Activated naive CD8-positive, alpha-beta T cell treated with anti-CD3 and anti-CD28 coated beads, Interleukin-2, amount 50 U/mL, for 16 hours (primary cell): ENCODE measurements around the gene NFE2L2.
"Not testable (repeated sequence)": the region's sequence is repeated elsewhere in the genome, so short reads cannot be mapped to it uniquely, and the experiment has no call there.

Source experiments
- DNase-seq: peaks from one replicate; pipeline ENCODE4 v3.0.0-alpha.2; 2020; ENCODE audit warnings: low read depth, low spot score

Gene NFE2L2

DNA sequence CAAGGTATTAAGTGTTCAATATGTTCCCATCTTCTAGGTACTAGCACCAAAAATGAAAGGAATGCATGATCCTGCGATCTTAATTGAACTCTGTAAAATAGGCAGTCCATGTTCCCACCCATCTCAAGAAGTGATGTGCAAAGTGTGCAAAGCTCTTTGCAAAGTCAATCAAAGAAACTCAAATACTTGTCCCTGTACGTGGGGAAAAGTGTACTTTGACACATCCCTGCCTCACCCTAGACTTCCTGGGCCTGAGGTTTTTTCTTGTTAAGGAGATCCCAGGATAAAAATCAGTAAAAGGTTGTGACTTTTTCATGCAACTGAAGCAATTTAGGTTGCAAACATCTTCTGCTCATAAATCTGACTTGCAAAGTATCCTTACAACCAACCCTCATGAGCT, 26.6 kb downstream of the NFE2L2 start:
- no peak for DNase-seq

DNA sequence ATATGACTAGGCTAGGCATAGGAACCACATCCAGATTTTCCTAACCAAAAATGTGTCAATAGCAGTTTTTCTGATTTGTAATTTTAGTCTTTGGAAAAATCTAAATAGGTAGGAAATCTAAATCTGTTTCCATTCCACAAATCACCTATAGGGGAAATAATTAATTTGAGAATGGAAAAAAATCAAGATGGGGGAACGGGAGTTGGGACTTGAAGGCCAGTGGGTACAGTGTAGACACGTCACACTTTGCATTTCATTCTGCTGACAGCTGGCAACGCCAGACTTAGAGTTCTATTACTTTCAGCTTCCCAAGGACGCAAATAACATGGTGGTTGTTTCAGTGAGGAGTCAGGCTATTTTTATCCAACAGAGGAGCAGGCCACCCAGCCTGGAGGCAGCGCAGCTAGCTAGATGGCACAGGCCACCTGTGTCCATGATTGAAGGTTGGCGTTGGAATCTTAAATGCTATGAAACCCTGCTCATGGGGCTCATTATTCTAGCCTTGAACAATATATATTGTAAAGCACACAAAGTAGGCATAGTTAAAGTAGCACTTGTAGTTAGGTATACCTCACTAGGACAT, 28.6 kb downstream of the NFE2L2 start:
- no peak for DNase-seq

DNA sequence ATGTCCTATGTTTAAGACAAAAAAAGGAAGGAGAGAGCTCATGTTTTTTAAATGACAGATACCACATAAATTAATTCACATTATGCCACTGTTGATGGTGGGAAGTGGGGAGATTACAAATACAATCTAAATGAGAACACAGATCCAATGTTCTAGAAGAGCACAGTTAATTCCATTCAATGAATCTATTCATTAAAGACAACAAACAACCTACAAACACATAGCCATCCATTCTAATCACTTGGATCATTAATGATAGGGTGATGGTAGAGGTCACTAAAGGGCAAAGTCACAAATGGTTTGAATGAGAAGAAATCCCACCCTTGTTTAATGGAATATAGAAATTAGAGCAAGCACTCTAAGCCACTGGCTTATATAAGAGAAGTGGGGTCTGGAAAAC, 30.3 kb downstream of the NFE2L2 start:
- no peak for DNase-seq

DNA sequence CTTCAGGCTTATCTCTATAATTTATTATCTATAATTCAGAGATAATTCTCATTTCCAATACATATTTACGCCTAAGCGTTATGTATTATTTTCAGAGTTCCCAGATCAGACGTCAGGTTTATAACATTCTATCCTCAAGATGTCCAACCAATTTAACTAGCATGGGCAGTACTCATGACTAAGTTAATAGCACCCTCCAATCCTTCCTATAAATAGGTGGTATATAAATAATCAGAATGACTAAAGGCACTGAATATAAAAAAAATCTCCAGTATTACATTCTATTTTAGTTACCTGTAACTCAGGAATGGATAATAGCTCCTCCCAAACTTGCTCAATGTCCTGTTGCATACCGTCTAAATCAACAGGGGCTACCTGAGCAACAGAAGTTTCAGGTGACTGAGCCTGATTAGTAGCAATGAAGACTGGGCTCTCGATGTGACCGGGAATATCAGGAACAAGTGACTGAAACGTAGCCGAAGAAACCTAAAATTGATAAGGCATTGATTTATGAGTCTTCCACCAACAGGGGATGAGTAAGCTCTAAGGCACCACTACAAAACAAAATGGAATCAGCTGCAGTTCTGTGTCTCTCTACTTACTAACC, 32.3 kb downstream of the NFE2L2 start:
- DNase-seq = no peak

DNA sequence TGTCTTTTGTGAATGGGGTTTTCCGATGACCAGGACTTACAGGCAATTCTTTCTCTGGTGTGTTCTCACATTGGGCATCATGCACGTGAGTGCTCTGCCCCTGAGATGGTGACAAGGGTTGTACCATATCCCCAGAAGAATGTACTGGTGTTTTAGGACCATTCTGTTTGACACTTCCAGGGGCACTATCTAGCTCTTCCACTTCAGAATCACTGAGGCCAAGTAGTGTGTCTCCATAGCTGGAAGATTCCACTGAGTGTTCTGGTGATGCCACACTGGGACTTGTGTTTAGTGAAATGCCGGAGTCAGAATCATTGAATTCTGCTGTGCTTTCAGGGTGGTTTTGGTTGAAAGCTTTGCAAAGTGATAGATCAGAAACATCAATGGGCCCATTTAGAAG, 33.3 kb downstream of the NFE2L2 start:
- no peak for DNase-seq

DNA sequence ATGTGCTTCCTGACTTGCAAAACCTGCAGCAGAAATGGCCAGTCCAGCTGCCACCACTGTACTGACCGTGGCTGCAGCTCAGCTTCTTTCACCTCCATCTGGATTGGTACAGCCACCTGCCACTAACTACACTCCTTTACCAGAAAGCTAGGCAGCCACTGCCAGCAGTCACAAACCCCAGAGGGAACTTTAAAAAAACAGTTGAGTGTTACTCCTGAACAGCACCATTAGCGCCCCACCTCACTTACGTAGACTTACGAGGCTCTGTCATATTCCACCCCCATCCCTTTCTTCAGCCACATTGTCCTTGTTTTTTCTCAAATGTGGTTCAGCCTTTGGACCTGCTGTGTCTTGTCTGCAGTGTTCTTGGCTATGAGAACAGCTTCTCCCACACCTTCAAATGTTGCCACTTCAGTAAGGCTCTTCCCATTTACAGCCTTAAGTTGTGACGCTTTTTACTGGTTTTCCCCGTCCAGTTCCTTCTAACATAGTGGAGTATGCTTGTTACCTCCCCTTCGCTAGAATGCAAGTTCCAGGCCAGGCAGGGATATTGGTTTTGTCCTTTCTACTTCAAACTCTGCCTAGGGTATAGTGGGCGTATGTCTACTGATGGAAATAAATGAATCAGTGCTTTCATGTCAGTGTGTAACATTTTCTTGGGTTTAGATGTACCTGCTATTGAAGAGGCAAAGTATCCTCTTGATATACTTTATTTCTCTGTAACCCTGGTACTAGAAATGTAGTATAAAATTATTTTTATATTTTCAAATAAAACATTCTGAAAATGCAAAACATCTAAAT, 34.9 kb downstream of the NFE2L2 start:
- no peak for DNase-seq

DNA sequence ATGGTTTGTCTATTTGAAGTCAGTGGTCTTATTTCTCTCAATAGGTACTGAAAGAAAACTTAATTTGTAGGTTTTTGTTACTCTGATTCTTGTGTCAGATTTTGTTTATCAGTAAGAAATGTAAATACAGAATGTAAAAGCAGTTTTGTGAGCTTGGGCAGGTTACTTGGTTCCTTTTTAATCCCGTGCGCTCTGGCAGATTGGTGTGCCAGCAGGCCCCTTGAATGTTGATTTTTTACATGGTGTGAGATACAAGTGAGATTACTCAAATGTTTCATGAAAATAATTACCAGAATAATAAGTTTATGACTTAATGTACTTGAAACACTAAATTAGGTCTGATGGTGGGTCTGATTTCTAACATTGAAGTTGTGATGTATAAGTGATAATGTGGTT, 38.6 kb downstream of the NFE2L2 start:
- DNase-seq = no peak

DNA sequence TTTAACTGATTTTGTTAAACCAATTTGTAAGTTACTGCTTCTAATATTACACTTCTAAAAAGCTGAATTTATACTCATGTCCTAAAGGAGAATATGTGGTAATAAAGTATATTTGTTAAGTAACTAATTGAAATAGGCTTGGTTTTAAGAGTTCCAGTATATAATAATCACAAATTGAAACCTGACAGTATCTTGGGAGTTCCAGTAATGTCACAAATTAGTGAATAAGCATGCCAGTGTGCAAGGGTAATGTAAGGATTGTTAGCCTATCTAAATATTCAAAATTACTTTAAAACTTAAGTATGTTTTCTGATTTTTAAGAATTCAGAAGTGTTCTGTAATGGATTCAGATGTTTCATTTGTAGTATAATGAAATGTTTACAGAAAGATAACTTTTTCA, 41.1 kb downstream of the NFE2L2 start:
- not testable (repeated sequence) for DNase-seq

DNA sequence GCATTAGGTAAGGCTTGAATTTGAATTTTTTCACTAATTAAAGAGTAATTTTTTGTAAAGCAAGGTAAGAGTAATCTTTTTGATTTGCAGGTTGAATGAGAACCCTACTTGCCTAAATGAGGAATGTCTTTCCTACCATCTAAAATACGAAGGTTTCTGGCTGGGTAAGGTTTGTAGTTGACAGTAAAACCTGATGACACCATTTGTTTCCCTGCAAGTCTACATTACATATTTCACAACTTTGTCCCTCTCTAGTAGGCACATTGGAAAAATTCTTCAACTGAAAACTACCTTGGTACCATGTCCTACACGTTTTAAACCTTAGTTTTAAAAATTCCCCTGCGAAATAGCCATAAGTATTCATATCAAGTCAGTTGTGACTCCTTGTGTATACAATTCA, 42.6 kb downstream of the NFE2L2 start:
- DNase-seq = no peak

DNA sequence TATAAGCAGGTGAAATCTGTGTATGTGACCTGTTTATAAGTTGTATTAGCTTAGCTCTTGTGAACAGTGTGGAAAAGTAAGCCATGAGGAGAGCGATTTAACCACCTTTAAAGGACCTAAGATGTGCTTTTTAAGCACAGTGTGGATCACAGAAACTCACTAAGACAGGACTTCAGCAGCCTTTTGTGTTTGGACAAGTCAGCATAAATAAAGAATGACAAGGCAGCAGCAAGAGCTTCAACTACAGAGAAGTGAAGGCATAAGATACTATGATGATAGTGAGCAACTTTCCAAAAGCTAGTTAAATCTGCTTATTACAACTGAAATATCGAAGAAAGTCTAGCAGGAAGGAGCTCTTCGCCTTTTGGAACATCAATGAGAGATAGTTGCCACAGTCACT, 43.0 kb downstream of the NFE2L2 start:
- no peak for DNase-seq

DNA sequence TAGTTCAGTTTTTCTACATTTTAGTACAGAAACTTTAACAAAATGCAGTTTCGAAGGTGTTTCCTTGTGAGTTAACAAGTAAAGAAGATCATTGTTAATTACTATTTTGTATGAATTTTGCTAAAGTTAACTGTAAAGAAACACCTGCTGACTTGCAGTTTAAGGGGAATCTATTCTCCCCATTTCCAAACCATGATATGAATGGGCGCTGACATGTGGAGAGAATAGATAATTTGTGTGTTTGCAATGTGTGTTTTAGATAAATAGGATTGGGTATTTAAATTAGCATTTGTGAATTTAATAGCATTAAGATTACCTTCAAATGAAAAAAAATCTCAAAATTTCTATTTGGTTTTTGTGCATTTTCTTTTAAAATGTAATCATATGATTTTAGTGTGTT, 44.7 kb downstream of the NFE2L2 start:
- DNase-seq = not testable (repeated sequence)

DNA sequence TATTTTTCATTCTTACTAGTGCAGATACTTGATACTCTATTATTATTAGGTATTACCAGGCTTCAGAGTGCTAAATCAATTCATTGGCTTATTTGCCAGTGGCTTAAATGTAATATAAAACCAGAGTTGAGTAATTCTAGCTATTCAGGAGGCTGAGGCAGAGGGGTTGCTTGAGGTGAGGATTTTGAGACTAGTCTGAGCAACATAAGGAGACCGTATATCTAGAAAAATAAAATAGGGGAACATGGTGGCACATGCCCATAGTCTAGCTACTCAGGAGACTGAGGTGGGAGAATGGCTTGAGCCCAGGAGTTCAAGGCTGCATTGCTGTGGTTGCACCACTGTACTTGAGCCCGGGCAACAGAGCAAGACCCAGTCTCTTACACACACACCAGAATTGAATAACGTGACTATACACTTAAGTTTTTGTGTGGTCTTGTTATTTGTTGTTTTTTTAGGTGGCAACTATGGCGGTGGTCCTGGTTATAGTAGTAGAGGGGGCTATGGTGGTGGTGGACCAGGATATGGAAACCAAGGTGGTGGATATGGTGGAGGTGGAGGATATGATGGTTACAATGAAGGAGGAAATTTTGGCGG, 47.2 kb downstream of the NFE2L2 start:
- DNase-seq = no peak

DNA sequence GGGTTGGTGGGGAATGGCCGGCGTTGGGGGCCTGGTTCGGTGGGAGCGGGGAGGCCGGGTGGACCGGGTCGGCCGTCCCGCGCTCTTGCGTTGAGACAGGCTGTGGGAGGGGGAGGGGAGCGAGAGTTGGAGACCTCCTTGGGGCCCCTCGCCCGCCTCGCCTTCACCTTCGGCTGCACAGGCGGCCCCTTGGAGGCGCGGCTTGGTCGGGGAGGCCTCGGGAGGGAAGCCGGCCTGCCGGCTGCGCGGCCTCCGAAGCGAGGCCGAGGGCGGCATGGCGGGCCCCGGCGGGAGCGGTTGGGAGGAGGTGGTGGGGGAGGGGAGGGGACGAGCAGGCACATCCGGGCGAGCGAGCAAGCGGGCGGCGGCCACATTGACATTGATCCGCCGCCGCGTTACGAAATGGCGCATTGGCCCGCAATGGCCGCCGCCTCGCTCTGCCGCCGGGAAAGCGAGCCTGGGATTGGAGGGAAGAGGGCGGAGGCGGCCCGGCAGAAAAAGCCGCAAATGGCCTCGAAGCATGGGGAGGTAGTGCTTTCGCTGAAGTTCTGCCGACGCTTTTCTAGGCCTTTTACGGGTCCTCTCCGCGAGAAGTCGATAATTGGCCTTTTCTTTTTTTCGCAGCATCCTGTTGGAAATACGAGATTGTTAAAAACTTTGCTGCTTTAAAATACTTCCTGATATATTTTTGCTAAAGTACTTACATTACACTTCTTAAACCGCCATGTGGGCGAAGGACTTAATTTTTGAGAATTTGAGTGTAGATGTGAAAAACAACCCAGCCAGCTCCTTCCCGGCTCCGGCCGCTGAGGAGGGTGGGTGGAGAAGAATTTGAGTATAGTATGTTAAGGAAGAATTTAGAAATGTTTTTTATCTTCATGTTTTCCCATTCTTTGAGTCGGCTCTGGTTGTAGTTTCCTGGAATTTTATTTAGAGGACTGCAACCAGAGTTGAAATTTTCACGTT, 51.4 kb downstream of the NFE2L2 start:
- DNase-seq = peak; percentile 89

DNA sequence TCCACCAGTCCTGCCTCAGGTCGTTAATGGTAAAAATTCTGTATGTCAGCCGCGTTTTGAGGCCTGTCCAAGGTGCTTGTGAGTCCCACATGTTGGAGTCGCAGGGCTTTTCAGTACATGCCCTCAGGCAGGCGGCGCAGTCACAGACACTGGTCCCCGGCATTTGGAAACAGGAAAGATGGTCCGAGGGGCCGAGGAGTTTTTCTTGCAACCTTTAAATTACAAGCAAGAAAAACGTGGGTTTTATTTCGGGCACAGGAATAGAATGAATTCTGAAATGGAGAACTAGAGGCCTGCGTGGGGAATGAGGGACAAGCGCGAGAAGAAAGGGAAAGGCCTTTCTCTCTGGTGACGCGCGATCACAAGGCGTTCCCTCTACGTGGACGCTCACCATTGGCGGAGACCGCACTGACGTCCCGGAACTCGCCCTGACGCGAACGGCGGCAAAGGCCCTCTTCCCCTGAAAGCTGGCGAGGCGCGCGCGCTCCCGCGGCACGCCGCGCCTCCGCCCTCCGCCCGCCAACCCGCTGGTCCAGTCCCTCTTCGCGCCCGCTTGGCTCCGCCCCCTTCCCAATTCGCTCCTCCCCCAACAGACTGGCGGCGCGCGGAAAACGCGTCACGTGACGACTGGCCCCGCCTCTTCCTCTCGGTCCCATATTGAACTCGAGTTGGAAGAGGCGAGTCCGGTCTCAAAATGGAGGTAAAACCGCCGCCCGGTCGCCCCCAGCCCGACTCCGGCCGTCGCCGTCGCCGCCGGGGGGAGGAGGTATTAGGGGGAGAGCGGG, 52.2 kb downstream of the NFE2L2 start, which contains the start of gene HNRNPA3:
Gene HNRNPA3, plus strand, starts transcription at position 689 of the 785 bp plus-strand sequence. Its CDS starts 6 bp downstream, at position 695.
- peak; percentile 98 for DNase-seq

DNA sequence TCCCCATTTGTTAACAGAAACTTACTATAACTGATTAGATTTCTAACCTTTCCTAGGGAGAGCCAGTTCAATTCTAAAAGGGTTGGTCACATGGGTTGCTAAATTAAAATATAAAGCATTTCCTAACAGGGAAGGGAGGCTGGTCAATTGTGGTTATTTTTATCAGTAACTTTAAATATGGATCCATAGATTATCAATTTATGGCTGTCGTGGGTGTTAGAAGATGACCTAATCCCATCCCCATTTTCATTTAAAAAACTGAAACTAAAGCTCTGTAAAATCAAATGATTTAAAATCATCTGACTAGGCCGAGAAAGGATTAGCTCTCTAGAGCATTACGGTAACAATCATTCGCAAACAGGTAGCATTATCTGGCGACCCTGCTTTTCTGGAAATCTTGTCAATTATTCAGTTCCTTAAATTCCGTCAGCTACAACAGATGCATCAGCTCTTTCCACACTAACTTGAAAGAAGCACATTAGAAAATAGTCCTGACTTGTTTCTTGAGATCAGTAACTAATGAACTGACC, 52.9 kb downstream of the NFE2L2 start:
- no peak for DNase-seq

DNA sequence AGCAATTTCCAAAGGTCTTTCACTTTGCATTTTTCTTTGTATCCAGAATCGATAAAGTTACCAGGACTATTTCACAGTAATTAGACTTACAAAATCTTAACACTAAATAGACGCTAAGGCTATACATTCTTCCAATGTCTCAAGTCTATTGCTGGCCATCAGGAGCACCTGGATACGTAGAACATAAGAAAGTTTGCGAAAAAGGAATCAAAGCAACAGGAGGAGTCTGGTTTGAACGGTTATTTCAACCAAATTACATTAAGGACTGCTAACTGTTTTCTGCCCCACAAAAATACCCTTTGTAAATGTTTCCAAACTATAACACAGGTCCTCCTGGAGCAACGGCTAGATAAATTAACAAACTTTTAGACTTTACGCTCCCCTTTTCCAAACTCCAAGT, 53.4 kb downstream of the NFE2L2 start:
- no peak for DNase-seq

DNA sequence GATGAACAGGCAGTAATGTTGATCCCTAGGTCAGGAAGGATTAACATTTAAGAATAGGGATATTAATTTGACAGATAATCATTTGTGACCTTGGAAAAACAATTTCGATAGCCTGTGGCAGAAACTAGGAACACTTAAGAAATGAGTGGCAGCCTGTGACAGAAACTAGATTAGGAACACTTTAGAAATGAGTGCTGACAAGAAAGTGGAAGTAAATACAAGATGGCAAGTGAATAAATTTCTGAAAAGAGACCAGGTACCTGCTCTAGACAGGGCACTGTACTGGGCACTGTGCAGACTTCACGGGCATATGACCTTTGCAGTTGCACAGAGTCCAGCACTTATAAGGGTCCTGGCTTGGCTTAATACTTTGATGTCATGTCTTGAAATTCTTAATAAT, 57.4 kb downstream of the NFE2L2 start:
- DNase-seq = no peak

DNA sequence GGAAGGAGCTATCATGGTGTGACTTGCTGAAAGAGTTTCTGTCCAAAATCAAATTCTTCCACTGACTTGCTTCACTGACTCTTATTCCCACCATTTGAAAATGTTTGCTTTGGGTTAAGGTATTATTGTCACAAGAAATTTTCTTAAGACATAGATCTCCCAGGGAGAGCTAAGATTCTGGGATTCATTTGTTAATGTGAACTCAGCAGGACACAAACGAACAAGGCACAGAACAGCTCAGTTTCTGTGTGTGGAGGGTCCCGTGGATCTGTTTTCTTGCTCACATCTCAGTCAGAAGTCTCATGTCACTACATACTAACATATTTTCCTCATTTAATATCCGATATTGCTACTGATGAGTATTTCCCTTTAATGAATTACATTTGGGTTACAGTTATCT, 60.1 kb downstream of the NFE2L2 start:
- no peak for DNase-seq

DNA sequence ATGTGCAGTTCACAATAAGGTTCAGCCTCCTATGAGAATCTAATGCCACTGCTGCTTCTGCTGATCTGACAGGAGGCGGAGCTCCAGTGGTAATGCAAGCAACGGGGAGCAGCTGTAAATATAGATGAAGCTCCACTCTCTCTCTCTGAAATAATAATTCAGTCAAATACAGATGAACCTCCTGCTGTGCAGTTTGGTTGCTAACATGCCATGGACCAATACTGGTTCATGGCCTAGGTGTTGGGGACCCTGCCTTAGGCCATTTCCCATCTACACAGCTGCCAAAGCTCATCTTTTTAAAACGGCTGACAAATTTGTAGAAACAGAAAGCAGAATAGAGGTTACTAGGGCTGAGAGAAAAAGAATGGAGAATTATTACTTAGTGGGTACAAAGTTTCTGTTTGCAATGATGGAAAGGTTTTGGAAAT, 62.6 kb downstream of the NFE2L2 start:
- no peak for DNase-seq

DNA sequence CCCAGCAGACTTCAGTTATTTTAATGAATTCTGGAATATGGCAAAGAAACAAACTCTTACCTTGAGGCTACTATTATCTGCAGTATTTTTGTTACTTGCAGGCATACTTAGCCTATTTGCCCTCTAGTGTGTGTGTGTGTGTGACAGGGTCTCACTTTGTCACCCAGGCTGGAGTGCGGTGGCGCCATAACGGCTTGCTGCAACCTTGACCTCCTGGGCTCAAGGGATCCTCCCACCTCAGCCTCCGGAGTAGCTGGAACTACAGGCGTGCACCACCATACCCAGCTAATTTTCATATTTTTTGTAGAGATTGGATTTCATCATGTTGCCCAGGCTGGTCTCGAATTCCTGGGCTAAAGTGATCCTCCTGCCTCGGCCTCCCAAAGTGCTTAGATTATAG, 64.1 kb downstream of the NFE2L2 start:
- not testable (repeated sequence) for DNase-seq
